ENCODE measurements around the gene EIF5A2. TPM values are rescaled to one million over a fixed set of nuclear protein-coding genes. Genes with fewer than 3 reads are reported as not detected.

Gene EIF5A2
- polyA plus RNA-seq, 4 donors, result 0.54 to 5.2 (median 2.1) TPM

GRCh38 chr3:170858599-170858998, 49.8 kb downstream of the EIF5A2 start:
- peak; percentile 8 to 81 for DNase-seq
- no peak overlapping the region for H3K4me3 ChIP-seq (ENCODE audit: low read depth in 1 of 3, low read length in 3 of 3)
- peaks cover 0 to 12% (median 0%) of the 10 kb centered on the region in 3 donors for H3K4me1 ChIP-seq (ENCODE audit: control insufficient read depth in 3 of 3, insufficient read depth in 2 of 3, low read depth in 1 of 3, low read length in 2 of 3)
- no peak for FAIRE-seq
- WGBS, 3 donors, result 21 to 59% (median 44%) methylated on average over 5 of the region's 5 CpGs
- H3K27me3 ChIP-seq (ENCODE audit: control insufficient read depth in 3 of 3, insufficient read depth in 3 of 3, low read length in 3 of 3), result no peaks in the 10 kb centered on the region
- H3K36me3 ChIP-seq (ENCODE audit: control insufficient read depth in 3 of 3, insufficient read depth in 2 of 3, low read depth in 1 of 3, low read length in 3 of 3), result no peaks in the 10 kb centered on the region
- H3K9me3 ChIP-seq (ENCODE audit: control insufficient read depth in 2 of 2, insufficient read depth in 1 of 2, low read depth in 1 of 2, low read length in 1 of 2), result no peaks in the 10 kb centered on the region
- H3K27ac ChIP-seq (ENCODE audit: low read depth in 1 of 3, low read length in 2 of 3), result peak overlapping the region in 1 of 3 donors; percentile 67

GRCh38 chr3:170852324-170852723, 56.1 kb downstream of the EIF5A2 start:
- Histone ChIP-seq H3K9me3 (ENCODE audit: control insufficient read depth in 2 of 2, insufficient read depth in 1 of 2, low read depth in 1 of 2, low read length in 1 of 2) (no peaks in the 10 kb centered on the region), H3K4me1 (ENCODE audit: control insufficient read depth in 3 of 3, insufficient read depth in 2 of 3, low read depth in 1 of 3, low read length in 2 of 3) (peaks cover 0 to 5% (median 0%) of the 10 kb centered on the region in 3 donors), H3K4me3 (ENCODE audit: low read depth in 1 of 3, low read length in 3 of 3) (no peak overlapping the region), H3K27me3 (ENCODE audit: control insufficient read depth in 3 of 3, insufficient read depth in 3 of 3, low read length in 3 of 3) (no peaks in the 10 kb centered on the region), H3K36me3 (ENCODE audit: control insufficient read depth in 3 of 3, insufficient read depth in 2 of 3, low read depth in 1 of 3, low read length in 3 of 3) (no peaks in the 10 kb centered on the region), H3K27ac (ENCODE audit: low read depth in 1 of 3, low read length in 2 of 3) (no peak overlapping the region)
- WGBS, 3 donors, result 55 to 76% (median 71%) methylated on average over 4 of the region's 4 CpGs
- FAIRE-seq (no peak), DNase-seq (no peak)

GRCh38 chr3:170848292-170848917, 60.0 kb downstream of the EIF5A2 start:
- WGBS, 3 donors, result 91 to 95% (median 93%) methylated on average over 2 of the region's 2 CpGs
- Histone ChIP-seq H3K27me3 (ENCODE audit: control insufficient read depth in 3 of 3, insufficient read depth in 3 of 3, low read length in 3 of 3) (no peaks in the 10 kb centered on the region), H3K4me1 (ENCODE audit: control insufficient read depth in 3 of 3, insufficient read depth in 2 of 3, low read depth in 1 of 3, low read length in 2 of 3) (no peaks in the 10 kb centered on the region), H3K36me3 (ENCODE audit: control insufficient read depth in 3 of 3, insufficient read depth in 2 of 3, low read depth in 1 of 3, low read length in 3 of 3) (no peaks in the 10 kb centered on the region), H3K4me3 (ENCODE audit: low read depth in 1 of 3, low read length in 3 of 3) (no peak overlapping the region), H3K27ac (ENCODE audit: low read depth in 1 of 3, low read length in 2 of 3) (no peak overlapping the region), H3K9me3 (ENCODE audit: control insufficient read depth in 2 of 2, insufficient read depth in 1 of 2, low read depth in 1 of 2, low read length in 1 of 2) (no peaks in the 10 kb centered on the region)
- FAIRE-seq, result no peak
- peak in 1 of 2 donors; percentile 16 for DNase-seq

- no peak for DNase-seq
- Histone ChIP-seq H3K27ac (ENCODE audit: low read depth in 1 of 3, low read length in 2 of 3) (no peak overlapping the region), H3K4me1 (ENCODE audit: control insufficient read depth in 3 of 3, insufficient read depth in 2 of 3, low read depth in 1 of 3, low read length in 2 of 3) (no peaks in the 10 kb centered on the region), H3K36me3 (ENCODE audit: control insufficient read depth in 3 of 3, insufficient read depth in 2 of 3, low read depth in 1 of 3, low read length in 3 of 3) (no peaks in the 10 kb centered on the region), H3K4me3 (ENCODE audit: low read depth in 1 of 3, low read length in 3 of 3) (no peak overlapping the region), H3K27me3 (ENCODE audit: control insufficient read depth in 3 of 3, insufficient read depth in 3 of 3, low read length in 3 of 3) (no peaks in the 10 kb centered on the region), H3K9me3 (ENCODE audit: control insufficient read depth in 2 of 2, insufficient read depth in 1 of 2, low read depth in 1 of 2, low read length in 1 of 2) (no peaks in the 10 kb centered on the region)
- FAIRE-seq, result no peak
These were observed 64.1 kb downstream of the EIF5A2 start for GRCh38 chr3:170844377-170844776.

GRCh38 chr3:170840291-170840859, 68.1 kb downstream of the EIF5A2 start:
- Histone ChIP-seq H3K4me3 (ENCODE audit: low read depth in 1 of 3, low read length in 3 of 3) (no peak overlapping the region), H3K27me3 (ENCODE audit: control insufficient read depth in 3 of 3, insufficient read depth in 3 of 3, low read length in 3 of 3) (no peaks in the 10 kb centered on the region), H3K9me3 (ENCODE audit: control insufficient read depth in 2 of 2, insufficient read depth in 1 of 2, low read depth in 1 of 2, low read length in 1 of 2) (no peaks in the 10 kb centered on the region), H3K27ac (ENCODE audit: low read depth in 1 of 3, low read length in 2 of 3) (no peak overlapping the region), H3K4me1 (ENCODE audit: control insufficient read depth in 3 of 3, insufficient read depth in 2 of 3, low read depth in 1 of 3, low read length in 2 of 3) (no peaks in the 10 kb centered on the region), H3K36me3 (ENCODE audit: control insufficient read depth in 3 of 3, insufficient read depth in 2 of 3, low read depth in 1 of 3, low read length in 3 of 3) (no peaks in the 10 kb centered on the region)
- DNase-seq (no peak), FAIRE-seq (no peak)
- 74 to 84% (median 76%) methylated on average over 2 of the region's 2 CpGs for WGBS, 3 donors

- 81 to 93% (median 86%) methylated on average over 3 of the region's 3 CpGs for WGBS, 3 donors
- Histone ChIP-seq H3K27me3 (ENCODE audit: control insufficient read depth in 3 of 3, insufficient read depth in 3 of 3, low read length in 3 of 3) (no peaks in the 10 kb centered on the region), H3K27ac (ENCODE audit: low read depth in 1 of 3, low read length in 2 of 3) (no peak overlapping the region), H3K4me3 (ENCODE audit: low read depth in 1 of 3, low read length in 3 of 3) (no peak overlapping the region), H3K4me1 (ENCODE audit: control insufficient read depth in 3 of 3, insufficient read depth in 2 of 3, low read depth in 1 of 3, low read length in 2 of 3) (no peaks in the 10 kb centered on the region), H3K36me3 (ENCODE audit: control insufficient read depth in 3 of 3, insufficient read depth in 2 of 3, low read depth in 1 of 3, low read length in 3 of 3) (no peaks in the 10 kb centered on the region), H3K9me3 (ENCODE audit: control insufficient read depth in 2 of 2, insufficient read depth in 1 of 2, low read depth in 1 of 2, low read length in 1 of 2) (no peaks in the 10 kb centered on the region)
- no peak for DNase-seq
- no peak for FAIRE-seq
These were observed 68.8 kb downstream of the EIF5A2 start for GRCh38 chr3:170839518-170840100.

Other genes starting within 250 kb of the EIF5A2 start
- gene RPL22L1, start 38.4 kb downstream of the EIF5A2 start, polyA plus RNA-seq, result 100 to 1,000 TPM in 2 of 4 donors, 10 to 100 TPM in 2; 53.9 to 183 (median 86.5) TPM
- 100 to 1,000 TPM in 1 of 4 donors, 10 to 100 TPM in 3; 24.6 to 212 (median 66.9) TPM for gene SLC2A2, start 118.1 kb upstream of the EIF5A2 start, polyA plus RNA-seq

Measured in small intestine (tissue), 7 donors.